Measurements from ENCODE around the gene MYO5B.

The MYO5B gene

GRCh38 chr18:49968644-49969309, 226.2 kb downstream of the MYO5B start:
- no peak for DNase-seq (ENCODE audit: low read depth)

- DNase-seq (ENCODE audit: low read depth) = no peak
These were observed 227.2 kb downstream of the MYO5B start for GRCh38 chr18:49967636-49968313.

GRCh38 chr18:49967171-49967570, 227.8 kb downstream of the MYO5B start:
- no peak for DNase-seq (ENCODE audit: low read depth)

GRCh38 chr18:49966090-49966489, 228.9 kb downstream of the MYO5B start:
- no peak for DNase-seq (ENCODE audit: low read depth)

GRCh38 chr18:49963217-49963616, 231.7 kb downstream of the MYO5B start:
- DNase-seq (ENCODE audit: low read depth) = no peak

GRCh38 chr18:49961271-49961670, 233.7 kb downstream of the MYO5B start:
- no peak for DNase-seq (ENCODE audit: low read depth)

GRCh38 chr18:49960376-49960775, 234.6 kb downstream of the MYO5B start:
- DNase-seq (ENCODE audit: low read depth) = no peak

- DNase-seq (ENCODE audit: low read depth) = no peak
These were observed 235.8 kb downstream of the MYO5B start for GRCh38 chr18:49959176-49959575.

GRCh38 chr18:49955263-49955662, 239.7 kb downstream of the MYO5B start:
- DNase-seq (ENCODE audit: low read depth) = no peak

GRCh38 chr18:49953391-49953790, 241.6 kb downstream of the MYO5B start:
- no peak for DNase-seq (ENCODE audit: low read depth)

- DNase-seq (ENCODE audit: low read depth) = no peak
These were observed 245.0 kb downstream of the MYO5B start for GRCh38 chr18:49949951-49950395.

- no peak for DNase-seq (ENCODE audit: low read depth)
These were observed 246.0 kb downstream of the MYO5B start for GRCh38 chr18:49948975-49949374.

- no peak for DNase-seq (ENCODE audit: low read depth)
These were observed 250.3 kb downstream of the MYO5B start for GRCh38 chr18:49944663-49945062.

GRCh38 chr18:49936821-49937220, 258.1 kb downstream of the MYO5B start:
- no peak for DNase-seq (ENCODE audit: low read depth)

GRCh38 chr18:49935215-49935614, 259.7 kb downstream of the MYO5B start:
- no peak for DNase-seq (ENCODE audit: low read depth)

- no peak for DNase-seq (ENCODE audit: low read depth)
These were observed 260.5 kb downstream of the MYO5B start for GRCh38 chr18:49934457-49934856.

GRCh38 chr18:49933530-49934128, 261.3 kb downstream of the MYO5B start:
- no peak for DNase-seq (ENCODE audit: low read depth)

- no peak for DNase-seq (ENCODE audit: low read depth)
These were observed 263.2 kb downstream of the MYO5B start for GRCh38 chr18:49931760-49932159.

- DNase-seq (ENCODE audit: low read depth) = no peak
These were observed 263.8 kb downstream of the MYO5B start for GRCh38 chr18:49931179-49931578.

- no peak for DNase-seq (ENCODE audit: low read depth)
These were observed 268.7 kb downstream of the MYO5B start for GRCh38 chr18:49926106-49926745.

- DNase-seq (ENCODE audit: low read depth) = no peak
These were observed 270.5 kb downstream of the MYO5B start for GRCh38 chr18:49924293-49924983.

- DNase-seq (ENCODE audit: low read depth) = no peak
These were observed 272.7 kb downstream of the MYO5B start for GRCh38 chr18:49922228-49922627.

All from activated T-helper 9 cell treated with anti-CD3 and anti-CD28 coated beads, Interleukin-2, amount 50 U/mL, for 16 hours (primary cell).